Muscle layer of duodenum (tissue), 2 donors: Measurements from ENCODE around the gene CPXM2.

Source experiments
- H3K27ac ChIP-seq: one replicate; pipeline ENCODE4 v1.7.0; 2013; ENCODE audit warnings: mild to moderate bottlenecking, low read length
- H3K27me3 ChIP-seq: one replicate; pipeline ENCODE4 v1.7.0; 2013; ENCODE audit warnings: low read depth, mild to moderate bottlenecking, control low read depth, low read length
- H3K36me3 ChIP-seq, 2 donors: one replicate each; pipeline ENCODE4 v1.7.0; 2013; ENCODE audit warnings: low read length in 2 of 2, control low read depth in 1 of 2, mild to moderate bottlenecking in 1 of 2; ENCODE audit not compliant: insufficient read depth in 2 of 2, control insufficient read depth in 1 of 2
- H3K4me1 ChIP-seq, 2 donors: one replicate each; pipeline ENCODE4 v1.7.0; 2013; ENCODE audit warnings: low read length in 2 of 2, mild to moderate bottlenecking in 2 of 2, control low read depth in 1 of 2, moderate library complexity in 1 of 2; ENCODE audit not compliant: insufficient read depth in 2 of 2, control insufficient read depth in 1 of 2
- H3K4me3 ChIP-seq, 2 donors: one replicate each; pipeline ENCODE4 v1.7.0; 2013; ENCODE audit warnings: low read length in 2 of 2, low read depth in 1 of 2, mild to moderate bottlenecking in 1 of 2
- H3K9me3 ChIP-seq, 2 donors: one replicate each; pipeline ENCODE4 v1.7.0; 2013; ENCODE audit warnings: low read length in 2 of 2, control low read depth in 1 of 2, mild to moderate bottlenecking in 1 of 2; ENCODE audit not compliant: control insufficient read depth in 1 of 2
- donor health status: healthy.

Gene CPXM2

DNA sequence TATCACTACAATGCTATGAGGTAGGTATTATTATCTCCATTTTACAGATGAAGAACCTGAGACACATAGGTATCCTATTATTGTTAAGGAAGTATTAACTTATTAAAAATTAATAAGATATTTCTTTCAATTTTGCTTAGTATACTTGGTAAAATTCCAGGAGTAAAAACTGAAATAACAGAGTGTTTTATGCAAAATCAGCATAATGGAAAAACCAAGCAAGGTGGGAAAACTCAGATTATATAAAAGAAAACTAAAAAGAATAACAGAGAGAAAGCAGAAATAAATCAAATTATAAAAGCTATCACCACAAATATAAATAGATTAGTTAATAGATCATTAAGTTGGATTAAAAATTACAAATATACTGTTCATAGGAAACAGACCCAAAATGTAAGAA lies 82.0 kb downstream of the CPXM2 start:
- Histone ChIP-seq H3K27ac (no peak overlapping the region), H3K9me3 (no peaks in the 10 kb centered on the region), H3K4me3 (no peak overlapping the region), H3K4me1 (peaks cover 0 to 15% of the 10 kb centered on the region in 2 donors), H3K36me3 (no peaks in the 10 kb centered on the region), H3K27me3 (no peaks in the 10 kb centered on the region)

DNA sequence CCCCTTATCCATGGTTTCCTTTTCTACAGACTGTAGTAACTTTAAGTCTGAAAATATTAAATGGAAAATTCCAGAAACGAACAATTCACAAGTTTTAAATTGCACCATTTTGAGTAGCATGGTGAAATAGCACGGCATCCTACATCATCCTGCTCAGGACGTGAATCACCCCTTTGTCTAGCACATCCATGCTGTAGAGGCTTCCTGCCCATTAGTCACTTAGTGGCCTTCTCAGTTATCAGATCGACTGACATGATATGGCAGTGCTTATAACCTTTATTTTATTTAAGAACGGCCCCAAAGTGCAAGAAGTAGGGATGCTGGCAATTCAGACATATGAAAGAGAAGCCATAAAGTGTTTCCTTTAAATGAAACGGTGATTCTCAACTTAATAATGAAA lies 82.7 kb downstream of the CPXM2 start:
- Histone ChIP-seq H3K9me3 (no peaks in the 10 kb centered on the region), H3K27ac (no peak overlapping the region), H3K36me3 (no peaks in the 10 kb centered on the region), H3K4me1 (peaks cover 0 to 15% of the 10 kb centered on the region in 2 donors), H3K4me3 (no peak overlapping the region), H3K27me3 (no peaks in the 10 kb centered on the region)

DNA sequence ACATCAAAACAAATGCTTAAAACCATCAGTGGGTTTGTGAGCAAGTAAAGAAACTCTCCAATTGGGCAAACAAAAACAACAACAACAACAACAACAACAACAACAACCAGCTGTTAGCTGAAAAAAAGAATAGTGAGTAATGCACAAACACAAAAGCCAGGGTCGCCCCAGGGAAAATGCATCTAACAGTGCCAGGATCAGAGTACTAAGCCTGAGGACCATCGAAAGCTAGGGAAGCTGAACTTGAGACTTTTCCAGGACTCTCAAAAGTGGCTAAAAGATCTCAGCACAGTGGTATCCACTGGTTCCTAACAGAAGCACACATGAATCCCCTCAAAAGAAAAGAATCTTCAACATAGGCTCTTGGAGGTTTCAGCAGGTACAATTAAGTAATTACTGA lies 83.3 kb downstream of the CPXM2 start:
- Histone ChIP-seq H3K27me3 (no peaks in the 10 kb centered on the region), H3K36me3 (no peaks in the 10 kb centered on the region), H3K27ac (peak overlapping the region; percentile 40), H3K9me3 (no peaks in the 10 kb centered on the region), H3K4me1 (peaks cover 0 to 15% of the 10 kb centered on the region in 2 donors), H3K4me3 (no peak overlapping the region)

DNA sequence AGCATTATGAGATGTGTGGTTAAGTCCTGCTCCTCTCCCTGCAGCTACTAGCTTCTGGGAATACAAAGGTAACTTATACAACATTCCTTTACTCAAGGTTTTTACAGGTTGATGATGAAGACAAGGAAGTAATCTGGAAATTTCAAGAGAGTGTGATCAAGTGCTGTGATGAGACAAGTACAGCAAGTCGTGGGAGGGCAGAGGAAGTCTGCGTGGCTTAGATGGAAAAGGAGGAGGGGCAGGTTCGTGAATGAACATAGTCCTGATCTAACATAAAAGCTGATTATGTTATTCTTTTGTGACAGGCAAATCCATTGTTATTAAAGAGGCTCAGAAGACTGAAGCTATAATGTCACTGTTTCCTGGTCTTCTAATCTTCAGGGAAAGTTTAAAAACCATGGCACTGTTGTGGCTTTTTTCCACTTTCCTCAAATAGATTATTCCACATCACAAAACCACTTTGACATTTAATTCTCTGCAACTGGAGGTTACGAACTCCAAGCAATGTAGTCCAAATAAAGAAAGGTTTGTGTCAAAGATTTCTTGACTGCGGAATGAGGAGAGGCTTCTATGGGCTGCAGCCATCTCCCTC lies 84.1 kb downstream of the CPXM2 start:
- peaks cover 0 to 15% of the 10 kb centered on the region in 2 donors for H3K4me1 ChIP-seq
- no peaks in the 10 kb centered on the region for H3K36me3 ChIP-seq
- H3K4me3 ChIP-seq: no peak overlapping the region
- H3K27me3 ChIP-seq: no peaks in the 10 kb centered on the region
- H3K9me3 ChIP-seq: no peaks in the 10 kb centered on the region
- peak overlapping the region; percentile 14 for H3K27ac ChIP-seq

- no peaks in the 10 kb centered on the region for H3K27me3 ChIP-seq
- H3K27ac ChIP-seq: no peak overlapping the region
- H3K4me1 ChIP-seq: peaks cover 0 to 15% of the 10 kb centered on the region in 2 donors
- H3K9me3 ChIP-seq: no peaks in the 10 kb centered on the region
- no peaks in the 10 kb centered on the region for H3K36me3 ChIP-seq
- no peak overlapping the region for H3K4me3 ChIP-seq
Observed at GRCh38 chr10:123804716-123805115, 86.9 kb downstream of the CPXM2 start.

DNA sequence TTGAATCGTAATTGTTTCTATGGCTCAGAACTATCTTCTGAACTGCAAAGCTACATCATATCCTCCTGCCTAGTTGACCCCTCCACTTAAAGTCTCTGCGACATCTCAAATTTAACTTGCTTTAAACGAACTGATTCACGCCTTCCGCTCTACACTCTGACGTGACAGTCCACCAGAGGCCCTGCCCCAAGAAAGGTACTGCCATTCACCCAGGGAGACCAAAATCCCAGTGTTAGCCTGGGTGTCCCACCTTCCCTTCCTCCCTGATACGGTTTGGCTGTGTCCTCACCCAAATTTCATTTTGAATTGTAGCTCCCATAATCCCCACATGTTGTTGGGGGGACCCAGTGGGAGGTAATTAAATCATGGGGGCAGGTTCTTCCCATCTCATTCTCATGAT lies 90.8 kb downstream of the CPXM2 start:
- Histone ChIP-seq H3K27me3 (no peaks in the 10 kb centered on the region), H3K36me3 (no peaks in the 10 kb centered on the region), H3K4me1 (peaks cover 0 to 3% of the 10 kb centered on the region in 2 donors), H3K27ac (peak overlapping the region; percentile 76), H3K4me3 (peak overlapping the region in 1 of 2 donors; percentile 9), H3K9me3 (no peaks in the 10 kb centered on the region)

DNA sequence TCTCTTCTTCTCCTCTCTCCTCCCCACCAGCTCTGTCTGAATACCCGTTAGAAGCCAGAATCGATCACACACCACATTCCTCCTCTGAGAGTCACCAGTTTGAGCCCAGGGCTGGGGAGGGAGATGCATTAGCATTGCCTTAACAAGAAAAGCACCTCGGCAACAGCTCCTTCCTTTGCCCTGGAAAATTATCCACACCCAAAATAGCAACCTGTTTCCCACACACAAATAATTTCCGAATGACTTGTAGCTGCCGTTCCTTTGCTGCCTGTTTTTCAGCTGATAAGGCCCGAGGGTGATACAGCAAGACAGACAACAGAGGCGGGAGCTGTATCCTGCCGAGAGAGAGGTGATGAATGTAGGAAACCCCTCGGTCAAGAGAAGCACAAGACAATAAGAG lies 91.3 kb downstream of the CPXM2 start:
- H3K27me3 ChIP-seq: no peaks in the 10 kb centered on the region
- H3K4me1 ChIP-seq: peaks cover 0 to 4% of the 10 kb centered on the region in 2 donors
- H3K4me3 ChIP-seq: peak overlapping the region in 1 of 2 donors; percentile 9
- peak overlapping the region; percentile 76 for H3K27ac ChIP-seq
- H3K36me3 ChIP-seq: no peaks in the 10 kb centered on the region
- no peaks in the 10 kb centered on the region for H3K9me3 ChIP-seq

DNA sequence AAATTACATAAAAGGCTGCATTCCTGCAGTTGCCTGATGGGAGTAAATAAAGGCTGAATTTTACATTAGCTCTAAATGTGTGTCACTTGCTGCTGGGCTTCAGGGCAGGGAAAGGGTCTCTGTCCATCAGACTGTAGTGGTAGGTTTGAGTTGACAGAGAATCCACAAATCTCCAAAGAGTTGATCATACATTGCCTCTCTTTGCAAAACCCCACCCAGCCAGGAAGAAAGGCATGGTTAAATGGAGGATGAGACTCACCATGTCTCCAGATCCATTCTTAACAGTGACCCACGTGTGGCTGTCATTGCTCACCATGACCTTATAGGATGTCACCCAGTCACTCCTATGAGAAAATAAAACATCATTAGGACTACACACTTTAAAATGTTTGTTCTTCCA lies 92.8 kb downstream of the CPXM2 start:
- no peaks in the 10 kb centered on the region for H3K27me3 ChIP-seq
- H3K9me3 ChIP-seq: no peaks in the 10 kb centered on the region
- H3K27ac ChIP-seq: no peak overlapping the region
- H3K4me1 ChIP-seq: peaks cover 0 to 4% of the 10 kb centered on the region in 2 donors
- no peak overlapping the region for H3K4me3 ChIP-seq
- no peaks in the 10 kb centered on the region for H3K36me3 ChIP-seq

GRCh38 chr10:123797813-123798212 lies 93.8 kb downstream of the CPXM2 start:
- Histone ChIP-seq H3K27me3 (no peaks in the 10 kb centered on the region), H3K27ac (no peak overlapping the region), H3K4me3 (no peak overlapping the region), H3K4me1 (peaks cover 0 to 4% of the 10 kb centered on the region in 2 donors), H3K9me3 (no peaks in the 10 kb centered on the region), H3K36me3 (no peaks in the 10 kb centered on the region)

- H3K36me3 ChIP-seq: no peaks in the 10 kb centered on the region
- no peaks in the 10 kb centered on the region for H3K27me3 ChIP-seq
- no peaks in the 10 kb centered on the region for H3K9me3 ChIP-seq
- H3K4me3 ChIP-seq: no peak overlapping the region
- peaks cover 0 to 4% of the 10 kb centered on the region in 2 donors for H3K4me1 ChIP-seq
- H3K27ac ChIP-seq: peak overlapping the region; percentile 35
Observed at GRCh38 chr10:123796736-123797135, 94.9 kb downstream of the CPXM2 start.

- Histone ChIP-seq H3K27ac (peak overlapping the region; percentile 35), H3K36me3 (no peaks in the 10 kb centered on the region)
Observed at GRCh38 chr10:123795846-123796590, 95.6 kb downstream of the CPXM2 start.

More at GRCh38 chr10:123795846-123796590, 95.6 kb downstream of the CPXM2 start:
- H3K27me3 ChIP-seq: no peaks in the 10 kb centered on the region
- peaks cover 0 to 4% of the 10 kb centered on the region in 2 donors for H3K4me1 ChIP-seq
- no peaks in the 10 kb centered on the region for H3K9me3 ChIP-seq
- H3K4me3 ChIP-seq: no peak overlapping the region
